Subcutaneous adipose tissue (tissue), 4 donors: ENCODE data around the gene ATP2A3. TPM values are rescaled to one million over a fixed set of nuclear protein-coding genes. Genes with fewer than 3 reads are reported as not detected.

Source experiments
- CTCF ChIP-seq: fragments of 450-650 bp; IDR thresholded peaks from one replicate; pipeline ENCODE4 v1.5.1; 2016; ENCODE audit warnings: low read depth, mild to moderate bottlenecking, control low read depth, antibody characterized with exemption, moderate library complexity
- total RNA-seq, 4 donors: library from RNA; depleted of rRNA; stranded (reverse); fragments of >200 nt; gene quantifications; one replicate each; pipeline ENCODE4 v1.1.0, GENCODE V29; 2016

The ATP2A3 gene
- total RNA-seq, result 1 to 10 TPM; 2.3 to 7.5 (median 3.3) TPM

GRCh38 chr17:3964203-3965117 is at the start of gene ATP2A3:
Gene ATP2A3, minus strand, starts transcription at chr17:3964437. Its CDS starts 146 bp downstream, at chr17:3964291.
- no peak for TF ChIP-seq CTCF

GRCh38 chr17:4010754-4011153 is 46.5 kb upstream of the ATP2A3 start:
- no peak for TF ChIP-seq CTCF

- no peak for TF ChIP-seq CTCF
Measured at GRCh38 chr17:4009186-4009785, 45.0 kb upstream of the ATP2A3 start.

GRCh38 chr17:4008441-4009185 is 44.4 kb upstream of the ATP2A3 start:
- no peak for TF ChIP-seq CTCF

- no peak for TF ChIP-seq CTCF
Measured at GRCh38 chr17:4008082-4008435, 43.8 kb upstream of the ATP2A3 start.

- no peak for TF ChIP-seq CTCF
Measured at GRCh38 chr17:4007346-4008081, 43.3 kb upstream of the ATP2A3 start.
